K562 (cell line): Measurements from ENCODE around the gene LSS. TPM values are rescaled to one million over a fixed set of nuclear protein-coding genes. Genes with fewer than 3 reads are reported as not detected.

Experiments used
- ATF1 ChIP-seq, 2 experiments: fragments of 450-650 bp in 1 of 2; IDR thresholded peaks; 2 replicates each; pipeline ENCODE4 v1.6.1; 2016; ENCODE audit warnings: missing compliant biosample characterization in 1 of 2, missing genetic modification characterization in 1 of 2
- CREM ChIP-seq: IDR thresholded peaks from 2 replicates; pipeline ENCODE4 v1.6.1; 2014; ENCODE audit warnings: antibody characterized with exemption, low read depth
- CTCFL ChIP-seq: IDR thresholded peaks from 2 replicates; pipeline ENCODE4 v1.6.1; 2011; ENCODE audit warnings: borderline replicate concordance, low read depth, mild to moderate bottlenecking, moderate library complexity, low read length; ENCODE audit not compliant: insufficient read depth, poor library complexity, severe bottlenecking
- HINFP ChIP-seq: fragments of 450-650 bp; conservative IDR thresholded peaks from 2 replicates; pipeline ENCODE4 v1.6.1; 2016; ENCODE audit warnings: missing genetic modification characterization, low read depth, mild to moderate bottlenecking, control low read depth, missing compliant biosample characterization
- KAT7 ChIP-seq: sonication (generic); formaldehyde crosslinking; IDR thresholded peaks from 2 replicates; pipeline ENCODE4 v1.8.0; 2022; ENCODE audit warnings: missing genetic modification reagents, mild to moderate bottlenecking, borderline replicate concordance
- LARP7 ChIP-seq: fragments of 450-650 bp; IDR thresholded peaks from 2 replicates; pipeline ENCODE4 v1.6.1; 2016
- MCM5 ChIP-seq: fragments of 450-650 bp; IDR thresholded peaks from 2 replicates; pipeline ENCODE4 v1.6.1; 2016; ENCODE audit warnings: low read depth
- MIER1 ChIP-seq: fragments of 450-650 bp; IDR thresholded peaks from 2 replicates; pipeline ENCODE4 v1.6.1; 2016; ENCODE audit warnings: antibody characterized with exemption, mild to moderate bottlenecking, low read depth
- SAFB ChIP-seq: fragments of 200-400 bp; formaldehyde crosslinking; IDR thresholded peaks from 2 replicates; pipeline ENCODE4 v1.6.1; 2017; ENCODE audit warnings: low read depth, low read length, borderline replicate concordance
- SMARCB1 ChIP-seq: IDR thresholded peaks from 2 replicates; pipeline ENCODE4 v1.6.1; 2011; ENCODE audit warnings: improper control_type of control experiment, low read depth; ENCODE audit not compliant: insufficient read length
- SOX6 ChIP-seq: fragments of 450-650 bp; IDR thresholded peaks from 2 replicates; pipeline ENCODE4 v1.6.1; 2014; ENCODE audit warnings: mild to moderate bottlenecking
- TEAD1 ChIP-seq, 2 experiments: fragments of 450-650 bp in 1 of 2; sonication (generic) in 1 of 2; formaldehyde crosslinking; IDR thresholded peaks; 2 replicates each; pipeline versions ENCODE4 v1.4.0 to v1.8.0; 2020 to 2022; ENCODE audit warnings: mild to moderate bottlenecking in 2 of 2, missing genetic modification reagents in 1 of 2
- YY1 ChIP-seq, 3 experiments: IDR thresholded peaks; 2 replicates each; pipeline ENCODE4 v1.6.1; 2011; ENCODE audit warnings: low read length in 2 of 3, mild to moderate bottlenecking in 2 of 3, moderate library complexity in 2 of 3, borderline replicate concordance in 1 of 3, control low read depth in 1 of 3, low read depth in 1 of 3; ENCODE audit not compliant: insufficient read depth in 3 of 3, insufficient replicate concordance in 2 of 3, control insufficient read depth in 1 of 3, insufficient read length in 1 of 3; ENCODE audit errors: extremely low read depth in 1 of 3
- ZBTB33 ChIP-seq: sonication (generic); formaldehyde crosslinking; IDR thresholded peaks from 2 replicates; pipeline ENCODE4 v1.8.1; 2023; ENCODE audit warnings: mild to moderate bottlenecking, missing genetic modification reagents
- ZNF124 ChIP-seq: sonication (generic); formaldehyde crosslinking; IDR thresholded peaks from 2 replicates; pipeline ENCODE4 v1.8.1; 2022; ENCODE audit warnings: missing genetic modification reagents
- ZNF224 ChIP-seq: sonication (generic); formaldehyde crosslinking; IDR thresholded peaks from 2 replicates; pipeline ENCODE4 v1.8.0; 2022; ENCODE audit warnings: mild to moderate bottlenecking, missing genetic modification reagents
- polyA plus RNA-seq, 8 experiments: library from polyadenylated mRNA; depleted of rRNA in 4 of 8; stranded (reverse) in 5 of 8; unstranded in 3 of 8; fragments of >200 nt; fragmentation: Nextera tagmentation in 2 of 8; fragmentation: Illumina TruSeq in 1 of 8; extraction: Ambion mirVana in 2 of 8; extraction: Trizol in 1 of 8; gene quantifications; 2 replicates each; pipeline versions ENCODE4 v1.2.1 to v1.2.3, GENCODE V29; 2011 to 2014; ENCODE audit warnings: inconsistent platforms in 1 of 8, missing spikeins in 1 of 8
- total RNA-seq, 7 experiments: library from RNA; depleted of rRNA in 6 of 7; stranded (reverse); fragments of >200 nt in 6 of 7; fragmentation: Illumina TruSeq in 2 of 7; extraction: Trizol in 2 of 7; gene quantifications; 2 replicates each; pipeline versions ENCODE4 v1.2.1 to v1.2.3, GENCODE V29; 2011 to 2021; ENCODE audit warnings: low replicate concordance in 1 of 7
- TF ChIP-seq, protein P1 (sequence below), 2 experiments: fragments of 250-450 bp in 1 of 2; fragments of 450-650 bp in 1 of 2; sonication (Bioruptor Pico) in 1 of 2; IDR thresholded peaks; 2 replicates each; pipeline versions ENCODE4 v1.6.1 to v1.8.0; 2016 to 2021; ENCODE audit warnings: mild to moderate bottlenecking in 2 of 2, moderate library complexity in 2 of 2, missing compliant biosample characterization in 1 of 2, missing genetic modification characterization in 1 of 2
- TF ChIP-seq, protein P2 (sequence below): fragments of 450-650 bp; IDR thresholded peaks from 2 replicates; pipeline ENCODE4 v1.6.1; 2016; ENCODE audit warnings: antibody characterized with exemption

The LSS gene
- total and polyA plus RNA-seq, 9 of the 15 experiments (the other 6 are each of a cell fraction or from before 2014, with no cell fraction given): 2.2 to 89.5 (median 37.4) TPM

DNA sequence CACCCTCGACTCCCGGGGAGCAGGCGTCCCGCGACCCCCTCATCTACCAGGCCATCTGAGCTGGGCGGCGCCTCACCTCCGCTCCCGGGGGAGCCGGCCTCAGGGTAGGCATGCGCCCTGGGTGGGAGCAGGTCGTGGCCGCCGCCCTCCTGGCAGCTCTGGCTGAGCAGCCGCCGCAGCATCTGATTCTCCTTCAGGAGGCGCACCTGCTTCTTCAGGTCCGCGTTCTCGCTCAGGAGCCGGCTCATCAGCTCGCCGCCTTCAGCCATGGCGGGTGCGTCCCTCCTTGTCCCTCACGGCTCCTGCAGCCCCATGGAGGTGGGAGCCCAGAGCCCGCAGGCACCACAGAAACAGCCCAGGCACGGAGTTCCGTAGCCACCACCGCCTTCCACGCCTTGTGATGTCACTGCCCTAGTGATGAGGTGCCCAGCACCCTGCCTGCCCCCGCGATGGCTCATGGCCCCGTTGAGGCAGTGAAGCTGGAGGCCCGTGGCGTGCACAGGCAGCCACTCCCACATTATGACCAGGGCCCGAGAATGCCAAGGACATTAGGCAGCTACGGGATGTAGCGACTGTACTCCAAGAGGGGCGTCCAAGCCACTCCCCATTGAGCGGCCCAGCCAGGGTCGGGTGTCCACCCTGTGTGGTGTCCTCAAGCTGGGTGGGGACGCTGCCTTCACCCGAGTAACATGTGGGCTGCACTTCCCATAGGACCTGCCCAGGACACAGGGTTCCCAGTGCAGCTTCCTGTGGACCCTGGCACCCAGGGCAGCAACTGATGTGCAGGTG, 45.8 kb downstream of the LSS start (continued):
- TF ChIP-seq ATF1 (CRISPR knock-in tag; IDR thresholded peaks at IDR 0.05) (no peak), ATF1 (tag; IDR thresholded peaks at IDR 0.05) (peak; percentile 64; the same call in 1 of the 2 replicates), CTCFL (peak; percentile 71), TEAD1 (CRISPR knock-in tag; IDR thresholded peaks at IDR 0.05) (no peak), ZNF124 (CRISPR knock-in tag) (0 out of 2 replicates have a peak, but pooled peaks have one; percentile 6), MCM5 (no peak), ZBTB33 (CRISPR knock-in tag) (peak; percentile 99), SAFB (peak; percentile 23; the same call in 1 of the 2 replicates), MIER1 (0 out of 2 replicates have a peak, but pooled peaks have one; percentile 33), YY1 (IDR thresholded peaks at IDR 0.05; ENCODE audit: borderline replicate concordance in 1 of 3, control insufficient read depth in 1 of 3, extremely low read depth in 1 of 3, insufficient read depth in 3 of 3, insufficient read length in 1 of 3, insufficient replicate concordance in 2 of 3, low read depth in 1 of 3, low read length in 2 of 3) (no peak), KAT7 (CRISPR knock-in tag) (peak; percentile 92; the same call in 1 of the 2 replicates), HINFP (tag) (no peak), SOX6 (no peak), LARP7 (no peak), ZNF224 (0 out of 2 replicates have a peak, but pooled peaks have one; percentile 20), SMARCB1 (no peak), CREM (peak; percentile 17; the same call in 1 of the 2 replicates)
- TF ChIP-seq, protein P1, sequence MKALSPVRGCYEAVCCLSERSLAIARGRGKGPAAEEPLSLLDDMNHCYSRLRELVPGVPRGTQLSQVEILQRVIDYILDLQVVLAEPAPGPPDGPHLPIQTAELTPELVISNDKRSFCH (CRISPR knock-in tag; IDR thresholded peaks at IDR 0.05): no peak
- TF ChIP-seq, protein P1 (tag; IDR thresholded peaks at IDR 0.05): peak; percentile 11; the same call in 1 of the 2 replicates
- TF ChIP-seq, protein P2, sequence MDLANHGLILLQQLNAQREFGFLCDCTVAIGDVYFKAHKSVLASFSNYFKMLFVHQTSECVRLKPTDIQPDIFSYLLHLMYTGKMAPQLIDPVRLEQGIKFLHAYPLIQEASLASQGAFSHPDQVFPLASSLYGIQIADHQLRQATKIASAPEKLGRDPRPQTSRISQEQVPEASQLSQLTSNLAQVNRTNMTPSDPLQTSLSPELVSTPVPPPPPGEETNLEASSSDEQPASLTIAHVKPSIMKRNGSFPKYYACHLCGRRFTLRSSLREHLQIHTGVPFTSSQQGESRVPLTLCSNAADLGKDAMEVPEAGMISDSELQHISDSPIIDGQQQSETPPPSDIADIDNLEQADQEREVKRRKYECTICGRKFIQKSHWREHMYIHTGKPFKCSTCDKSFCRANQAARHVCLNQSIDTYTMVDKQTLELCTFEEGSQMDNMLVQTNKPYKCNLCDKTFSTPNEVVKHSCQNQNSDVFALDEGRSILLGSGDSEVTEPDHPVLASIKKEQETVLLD: peak; percentile 67
